Central memory CD8-positive, alpha-beta T cell (primary cell): ENCODE results near the gene ZC3HAV1L.
"Not testable (repeated sequence)": the region's sequence is repeated elsewhere in the genome, so short reads cannot be mapped to it uniquely, and the experiment has no call there.

Source experiments
- ATAC-seq: fragments of 150-1000 bp; cut with Tn5 transposase; replicated peaks from 2 replicates; pipeline ENCODE4 v1.10.0; 2022; ENCODE audit warnings: mild to moderate bottlenecking, moderate FRiP score, moderate number of reproducible peaks; ENCODE audit not compliant: poor library complexity, severe bottlenecking; ENCODE audit errors: extremely low read depth
- DNase-seq, 2 donors: peaks; one replicate each; pipeline ENCODE4 v3.0.0; 2021; ENCODE audit warnings: low spot score in 2 of 2
- H3K27ac Mint-ChIP-seq: one replicate; pipeline ENCODE4 v1.8.0; 2022; ENCODE audit warnings: low read depth, mild to moderate bottlenecking, moderate library complexity, mixed read lengths
- H3K27me3 Mint-ChIP-seq: one replicate; pipeline ENCODE4 v1.8.0; 2022; ENCODE audit warnings: mixed read lengths
- H3K36me3 Mint-ChIP-seq: one replicate; pipeline ENCODE4 v1.8.0; 2022; ENCODE audit warnings: mild to moderate bottlenecking, moderate library complexity, mixed read lengths; ENCODE audit not compliant: insufficient read depth
- H3K4me1 Mint-ChIP-seq: one replicate; pipeline ENCODE4 v1.8.0; 2022; ENCODE audit warnings: mixed read lengths
- H3K4me3 Mint-ChIP-seq: one replicate; pipeline ENCODE4 v1.8.0; 2022; ENCODE audit warnings: mild to moderate bottlenecking, moderate library complexity, mixed read lengths
- H3K9me3 Mint-ChIP-seq: one replicate; pipeline ENCODE4 v1.8.0; 2022; ENCODE audit warnings: mixed read lengths

The ZC3HAV1L gene

DNA sequence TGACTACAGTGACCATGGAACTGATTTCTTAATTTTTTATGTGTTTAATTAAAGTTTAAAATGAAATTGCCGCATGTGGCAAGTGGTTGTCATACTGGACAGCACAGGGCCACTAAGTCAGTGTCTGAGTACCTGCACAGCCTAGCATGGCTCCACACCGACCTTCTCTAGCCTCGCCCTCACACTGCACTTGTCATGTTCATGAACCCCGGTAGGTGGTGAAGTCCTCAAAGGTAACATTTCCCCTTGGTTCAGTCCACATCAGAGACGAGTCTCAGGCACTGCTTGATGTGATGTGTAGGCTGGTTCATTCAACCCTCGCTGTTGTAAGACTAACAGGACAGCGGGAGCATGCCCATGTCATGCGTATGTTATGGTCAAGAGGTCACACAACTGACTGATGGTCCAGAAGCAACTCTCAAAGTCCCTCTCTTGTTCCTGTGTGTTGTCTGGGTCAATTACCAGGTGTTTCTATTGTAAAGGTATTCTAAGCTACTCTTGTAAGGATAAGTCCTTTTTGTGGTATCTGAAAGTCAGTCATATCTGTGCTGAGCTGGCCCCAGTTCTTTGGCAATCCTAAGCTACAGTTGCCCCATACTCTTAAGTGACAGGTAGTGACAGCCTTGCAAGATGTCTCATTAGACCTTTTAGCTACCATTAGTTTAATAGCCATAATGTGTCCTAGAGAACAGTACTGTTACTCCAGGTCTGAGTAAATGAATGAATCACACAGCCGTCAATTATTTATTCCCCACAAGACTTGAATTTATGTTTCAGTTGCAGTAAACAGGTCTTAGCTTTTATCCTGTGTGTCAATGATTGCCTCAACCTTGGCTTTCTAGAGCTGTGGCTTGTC is 32.9 kb upstream of the ZC3HAV1L start:
- H3K9me3 Mint-ChIP-seq: no peaks in the 10 kb centered on the region
- peaks cover 57% of the 10 kb centered on the region for H3K4me1 Mint-ChIP-seq
- peaks cover 89% of the 10 kb centered on the region for H3K36me3 Mint-ChIP-seq
- ATAC-seq (peak; percentile 32), DNase-seq (no peak)
- H3K4me3 Mint-ChIP-seq: no peak overlapping the region
- peak overlapping the region; percentile 22 for H3K27ac Mint-ChIP-seq
- no peaks in the 10 kb centered on the region for H3K27me3 Mint-ChIP-seq

- Mint-ChIP-seq H3K27me3 (no peaks in the 10 kb centered on the region), H3K4me1 (peaks cover 52% of the 10 kb centered on the region), H3K4me3 (no peak overlapping the region), H3K36me3 (peaks cover 90% of the 10 kb centered on the region), H3K27ac (peak overlapping the region; percentile 84), H3K9me3 (no peaks in the 10 kb centered on the region)
- DNase-seq (no peak), ATAC-seq (no peak)
Observed at GRCh38 chr7:139066315-139066714, 30.5 kb upstream of the ZC3HAV1L start.

- DNase-seq (no peak), ATAC-seq (no peak)
- H3K27me3 Mint-ChIP-seq: no peaks in the 10 kb centered on the region
- no peak overlapping the region for H3K4me3 Mint-ChIP-seq
- H3K27ac Mint-ChIP-seq: peak overlapping the region; percentile 84
- H3K9me3 Mint-ChIP-seq: no peaks in the 10 kb centered on the region
- peaks cover 90% of the 10 kb centered on the region for H3K36me3 Mint-ChIP-seq
- peaks cover 60% of the 10 kb centered on the region for H3K4me1 Mint-ChIP-seq
Observed at GRCh38 chr7:139065323-139065722, 29.5 kb upstream of the ZC3HAV1L start.

- peaks cover 88% of the 10 kb centered on the region for H3K36me3 Mint-ChIP-seq
- H3K27ac Mint-ChIP-seq: peak overlapping the region; percentile 24
- no peak overlapping the region for H3K4me3 Mint-ChIP-seq
- H3K4me1 Mint-ChIP-seq: peaks cover 44% of the 10 kb centered on the region
- ATAC-seq (no peak), DNase-seq (no peak)
- H3K27me3 Mint-ChIP-seq: no peaks in the 10 kb centered on the region
- H3K9me3 Mint-ChIP-seq: no peaks in the 10 kb centered on the region
Observed at GRCh38 chr7:139061416-139061815, 25.6 kb upstream of the ZC3HAV1L start.

GRCh38 chr7:139060695-139061237 is 24.9 kb upstream of the ZC3HAV1L start:
- H3K4me1 Mint-ChIP-seq: peaks cover 40% of the 10 kb centered on the region
- no peaks in the 10 kb centered on the region for H3K9me3 Mint-ChIP-seq
- H3K27ac Mint-ChIP-seq: peak overlapping the region; percentile 24
- DNase-seq: no peak
- H3K36me3 Mint-ChIP-seq: peaks cover 88% of the 10 kb centered on the region
- no peaks in the 10 kb centered on the region for H3K27me3 Mint-ChIP-seq
- no peak for ATAC-seq
- H3K4me3 Mint-ChIP-seq: no peak overlapping the region

DNA sequence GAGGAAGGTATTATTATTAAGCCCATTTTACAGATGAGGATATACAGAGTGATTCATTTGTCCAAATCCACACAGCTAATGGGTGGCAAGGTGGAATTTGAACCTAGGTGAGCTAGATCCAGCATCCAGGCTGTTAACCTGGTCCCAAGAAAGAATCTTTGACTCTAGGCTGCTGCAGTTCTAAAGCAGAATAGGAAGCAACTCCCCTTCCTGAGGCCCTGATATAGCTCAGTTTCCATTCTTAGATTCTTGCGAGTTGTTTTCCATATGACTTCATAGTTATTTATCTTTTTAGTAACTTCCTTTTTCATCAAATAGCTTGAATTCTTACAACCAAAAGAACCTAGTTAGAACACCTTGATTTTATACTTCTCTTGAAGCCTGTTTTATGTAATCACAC is 24.1 kb upstream of the ZC3HAV1L start:
- H3K4me1 Mint-ChIP-seq: peaks cover 34% of the 10 kb centered on the region
- H3K9me3 Mint-ChIP-seq: no peaks in the 10 kb centered on the region
- H3K27ac Mint-ChIP-seq: peak overlapping the region; percentile 24
- DNase-seq: no peak
- ATAC-seq: no peak
- no peaks in the 10 kb centered on the region for H3K27me3 Mint-ChIP-seq
- peaks cover 88% of the 10 kb centered on the region for H3K36me3 Mint-ChIP-seq
- H3K4me3 Mint-ChIP-seq: no peak overlapping the region

DNA sequence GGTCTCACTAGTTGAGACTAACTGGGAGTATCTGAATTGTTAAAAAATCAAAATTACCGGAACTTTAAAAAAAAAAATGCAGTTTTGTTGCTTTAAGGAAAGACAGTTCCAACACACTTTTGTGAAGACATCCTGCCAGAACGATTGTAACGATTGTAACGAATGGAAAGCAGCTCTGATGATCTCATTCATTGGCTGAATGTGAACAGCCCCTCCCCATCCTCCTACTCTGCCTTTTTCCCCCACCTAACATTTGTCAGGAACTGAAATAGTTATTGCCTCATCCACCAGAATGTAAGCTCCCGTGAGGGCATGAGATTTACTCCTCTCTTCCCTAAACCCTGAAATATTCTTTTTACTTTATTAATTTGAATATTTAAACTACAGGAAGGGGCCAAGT is 23.1 kb upstream of the ZC3HAV1L start:
- DNase-seq: no peak
- no peaks in the 10 kb centered on the region for H3K9me3 Mint-ChIP-seq
- no peaks in the 10 kb centered on the region for H3K27me3 Mint-ChIP-seq
- H3K4me1 Mint-ChIP-seq: peaks cover 27% of the 10 kb centered on the region
- no peak overlapping the region for H3K27ac Mint-ChIP-seq
- peaks cover 88% of the 10 kb centered on the region for H3K36me3 Mint-ChIP-seq
- H3K4me3 Mint-ChIP-seq: no peak overlapping the region
- ATAC-seq: no peak

- no peak overlapping the region for H3K4me3 Mint-ChIP-seq
Observed at GRCh38 chr7:139055674-139056073, 19.8 kb upstream of the ZC3HAV1L start.

GRCh38 chr7:139054656-139055055 is 18.8 kb upstream of the ZC3HAV1L start:
- peaks cover 86% of the 10 kb centered on the region for H3K36me3 Mint-ChIP-seq
- H3K27me3 Mint-ChIP-seq, H3K4me3 Mint-ChIP-seq, ATAC-seq, H3K9me3 Mint-ChIP-seq, DNase-seq, H3K27ac Mint-ChIP-seq, H3K4me1 Mint-ChIP-seq: not testable (repeated sequence)

More at GRCh38 chr7:139055674-139056073, 19.8 kb upstream of the ZC3HAV1L start:
- H3K27me3 Mint-ChIP-seq: no peaks in the 10 kb centered on the region
- DNase-seq (no peak), ATAC-seq (no peak)
- peaks cover 14% of the 10 kb centered on the region for H3K4me1 Mint-ChIP-seq
- H3K9me3 Mint-ChIP-seq: no peaks in the 10 kb centered on the region
- no peak overlapping the region for H3K27ac Mint-ChIP-seq
- H3K36me3 Mint-ChIP-seq: peaks cover 86% of the 10 kb centered on the region

GRCh38 chr7:139054101-139054500 is 18.3 kb upstream of the ZC3HAV1L start:
- Mint-ChIP-seq H3K36me3 (peaks cover 87% of the 10 kb centered on the region), H3K27ac (no peak overlapping the region), H3K27me3 (no peaks in the 10 kb centered on the region), H3K4me3 (no peak overlapping the region), H3K4me1 (peaks cover 6% of the 10 kb centered on the region), H3K9me3 (no peaks in the 10 kb centered on the region)
- DNase-seq: no peak
- no peak for ATAC-seq

- DNase-seq: no peak
- Mint-ChIP-seq H3K27me3 (no peaks in the 10 kb centered on the region), H3K4me1 (peaks cover 13% of the 10 kb centered on the region), H3K27ac (no peak overlapping the region), H3K36me3 (peaks cover 92% of the 10 kb centered on the region), H3K4me3 (no peak overlapping the region), H3K9me3 (no peaks in the 10 kb centered on the region)
- ATAC-seq: no peak
Observed at GRCh38 chr7:139051655-139052054, 15.8 kb upstream of the ZC3HAV1L start.

DNA sequence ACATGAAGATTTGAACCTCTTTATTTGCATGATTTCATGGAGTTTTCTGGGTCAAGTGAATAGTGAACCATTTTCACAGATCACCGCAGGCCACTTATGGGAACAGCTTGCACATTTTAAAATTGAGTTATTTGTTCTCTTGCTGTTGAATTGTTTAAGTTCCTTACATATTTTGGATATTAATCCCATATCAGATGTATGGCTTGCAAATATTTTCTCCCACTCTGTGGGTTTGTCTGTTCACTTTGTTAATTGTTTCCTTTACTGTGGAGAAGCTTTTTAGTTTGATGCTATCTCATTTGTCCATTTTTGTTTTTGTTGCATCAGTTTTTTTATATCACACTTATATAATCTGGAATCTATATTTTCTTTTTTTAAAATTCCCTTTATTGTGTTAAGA is 14.1 kb upstream of the ZC3HAV1L start:
- Mint-ChIP-seq H3K4me3 (no peak overlapping the region), H3K9me3 (no peaks in the 10 kb centered on the region), H3K27ac (no peak overlapping the region), H3K4me1 (peaks cover 29% of the 10 kb centered on the region), H3K36me3 (peaks cover 89% of the 10 kb centered on the region), H3K27me3 (no peaks in the 10 kb centered on the region)
- ATAC-seq (no peak), DNase-seq (no peak)

- no peaks in the 10 kb centered on the region for H3K27me3 Mint-ChIP-seq
- H3K9me3 Mint-ChIP-seq: no peaks in the 10 kb centered on the region
- DNase-seq (no peak), ATAC-seq (no peak)
- no peak overlapping the region for H3K4me3 Mint-ChIP-seq
- H3K27ac Mint-ChIP-seq: no peak overlapping the region
- peaks cover 37% of the 10 kb centered on the region for H3K4me1 Mint-ChIP-seq
- peaks cover 81% of the 10 kb centered on the region for H3K36me3 Mint-ChIP-seq
Observed at GRCh38 chr7:139049111-139049510, 13.3 kb upstream of the ZC3HAV1L start.
